K562 (cell line): ENCODE measurements around the gene PKHD1.

ENCODE experiments used
- HIVEP1 ChIP-seq: fragments of 250-450 bp; sonication (Bioruptor Pico); IDR thresholded peaks from 2 replicates; pipeline ENCODE4 v1.4.0; 2020; ENCODE audit warnings: mild to moderate bottlenecking
- IRF2 ChIP-seq: sonication (generic); formaldehyde crosslinking; IDR thresholded peaks from 2 replicates; pipeline ENCODE4 v1.8.1; 2022; ENCODE audit warnings: mild to moderate bottlenecking, missing genetic modification reagents
- MXI1 ChIP-seq: IDR thresholded peaks from 2 replicates; pipeline ENCODE4 v1.6.1; 2011; ENCODE audit warnings: low read depth, mild to moderate bottlenecking, improper control_type of control experiment, low read length
- ZNF124 ChIP-seq: sonication (generic); formaldehyde crosslinking; IDR thresholded peaks from 2 replicates; pipeline ENCODE4 v1.8.1; 2022; ENCODE audit warnings: missing genetic modification reagents
- TF ChIP-seq, protein P1 (sequence below), 3 experiments: IDR thresholded peaks in 2 of 3; conservative IDR thresholded peaks in 1 of 3; 2 replicates each; pipeline ENCODE4 v1.5.1; 2011 to 2012; ENCODE audit warnings: low read length in 3 of 3, mild to moderate bottlenecking in 3 of 3, control low read depth in 2 of 3, improper control_type of control experiment in 1 of 3, inconsistent platforms in 1 of 3, low read depth in 1 of 3, mixed read lengths in 1 of 3, moderate library complexity in 1 of 3; ENCODE audit not compliant: insufficient read depth in 2 of 3
- TF ChIP-seq, protein P2 (sequence below), 2 experiments: fragments of 250-450 bp in 1 of 2; fragments of 450-650 bp in 1 of 2; sonication (Bioruptor Pico) in 1 of 2; IDR thresholded peaks; 2 replicates each; pipeline versions ENCODE4 v1.6.1 to v1.8.0; 2016 to 2021; ENCODE audit warnings: mild to moderate bottlenecking in 2 of 2, moderate library complexity in 2 of 2, missing compliant biosample characterization in 1 of 2, missing genetic modification characterization in 1 of 2

DNA sequence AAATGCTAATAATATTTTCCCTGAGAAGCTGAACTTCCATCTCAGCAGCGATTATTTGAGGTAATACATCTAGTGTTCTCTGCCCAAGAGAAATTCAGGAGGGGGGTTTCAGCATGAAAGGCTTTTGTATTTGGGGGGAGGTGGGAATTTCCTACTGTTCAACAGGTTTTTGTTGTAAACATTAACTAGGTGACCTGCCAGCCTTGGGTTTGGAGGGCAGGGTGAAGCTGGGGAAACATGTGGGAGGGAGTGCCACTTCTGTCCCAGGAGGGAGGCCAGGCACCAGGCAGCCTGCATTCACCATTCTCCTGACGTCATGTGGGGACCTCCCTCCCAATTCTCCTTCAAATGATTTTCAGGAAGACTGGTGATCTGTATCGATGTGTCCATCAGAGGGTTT, 37.7 kb upstream of the PKHD1 start:
- TF ChIP-seq, protein P1, sequence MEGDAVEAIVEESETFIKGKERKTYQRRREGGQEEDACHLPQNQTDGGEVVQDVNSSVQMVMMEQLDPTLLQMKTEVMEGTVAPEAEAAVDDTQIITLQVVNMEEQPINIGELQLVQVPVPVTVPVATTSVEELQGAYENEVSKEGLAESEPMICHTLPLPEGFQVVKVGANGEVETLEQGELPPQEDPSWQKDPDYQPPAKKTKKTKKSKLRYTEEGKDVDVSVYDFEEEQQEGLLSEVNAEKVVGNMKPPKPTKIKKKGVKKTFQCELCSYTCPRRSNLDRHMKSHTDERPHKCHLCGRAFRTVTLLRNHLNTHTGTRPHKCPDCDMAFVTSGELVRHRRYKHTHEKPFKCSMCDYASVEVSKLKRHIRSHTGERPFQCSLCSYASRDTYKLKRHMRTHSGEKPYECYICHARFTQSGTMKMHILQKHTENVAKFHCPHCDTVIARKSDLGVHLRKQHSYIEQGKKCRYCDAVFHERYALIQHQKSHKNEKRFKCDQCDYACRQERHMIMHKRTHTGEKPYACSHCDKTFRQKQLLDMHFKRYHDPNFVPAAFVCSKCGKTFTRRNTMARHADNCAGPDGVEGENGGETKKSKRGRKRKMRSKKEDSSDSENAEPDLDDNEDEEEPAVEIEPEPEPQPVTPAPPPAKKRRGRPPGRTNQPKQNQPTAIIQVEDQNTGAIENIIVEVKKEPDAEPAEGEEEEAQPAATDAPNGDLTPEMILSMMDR (IDR thresholded peaks at IDR 0.05 in 2 of 3, conservative IDR thresholded peaks at IDR 0.05 in 1 of 3; ENCODE audit: insufficient read depth in 2 of 3, low read depth in 1 of 3, low read length in 3 of 3), result no peak
- TF ChIP-seq HIVEP1 (no peak), ZNF124 (no peak), MXI1 (no peak), IRF2 (no peak)
- TF ChIP-seq, protein P2, sequence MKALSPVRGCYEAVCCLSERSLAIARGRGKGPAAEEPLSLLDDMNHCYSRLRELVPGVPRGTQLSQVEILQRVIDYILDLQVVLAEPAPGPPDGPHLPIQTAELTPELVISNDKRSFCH (CRISPR knock-in tag; IDR thresholded peaks at IDR 0.05), result no peak
- TF ChIP-seq, protein P2 (tag; IDR thresholded peaks at IDR 0.05), result no peak
